Nephron progenitor cell (in vitro differentiated cells): ENCODE data around the gene HOXD11.

Source experiments
- DNase-seq: peaks from one replicate; pipeline ENCODE4 v3.0.0; 2021
- H3K27ac Mint-ChIP-seq: 2 replicates; pipeline ENCODE4 v1.8.0; 2021; ENCODE audit warnings: mild to moderate bottlenecking, moderate library complexity, mixed read lengths
- H3K27me3 Mint-ChIP-seq: 2 replicates; pipeline ENCODE4 v1.8.0; 2021; ENCODE audit warnings: mild to moderate bottlenecking, low read depth, mixed read lengths; ENCODE audit not compliant: poor library complexity
- H3K36me3 Mint-ChIP-seq: 2 replicates; pipeline ENCODE4 v1.8.0; 2021; ENCODE audit warnings: low read depth, mixed read lengths
- H3K4me1 Mint-ChIP-seq: 2 replicates; pipeline ENCODE4 v1.8.0; 2021; ENCODE audit warnings: mixed read lengths
- H3K4me3 Mint-ChIP-seq: 2 replicates; pipeline ENCODE4 v1.8.0; 2021; ENCODE audit warnings: mild to moderate bottlenecking, moderate library complexity, mixed read lengths
- H3K9me3 Mint-ChIP-seq: 2 replicates; pipeline ENCODE4 v1.8.0; 2021; ENCODE audit warnings: mild to moderate bottlenecking, moderate library complexity, mixed read lengths
- TF ChIP-seq, protein P1 (sequence below): fragments of 200-600 bp; sonication (generic); IDR thresholded peaks from 2 replicates; pipeline ENCODE4 v1.5.0; 2021; ENCODE audit warnings: antibody characterized with exemption

HOXD11 gene

DNA sequence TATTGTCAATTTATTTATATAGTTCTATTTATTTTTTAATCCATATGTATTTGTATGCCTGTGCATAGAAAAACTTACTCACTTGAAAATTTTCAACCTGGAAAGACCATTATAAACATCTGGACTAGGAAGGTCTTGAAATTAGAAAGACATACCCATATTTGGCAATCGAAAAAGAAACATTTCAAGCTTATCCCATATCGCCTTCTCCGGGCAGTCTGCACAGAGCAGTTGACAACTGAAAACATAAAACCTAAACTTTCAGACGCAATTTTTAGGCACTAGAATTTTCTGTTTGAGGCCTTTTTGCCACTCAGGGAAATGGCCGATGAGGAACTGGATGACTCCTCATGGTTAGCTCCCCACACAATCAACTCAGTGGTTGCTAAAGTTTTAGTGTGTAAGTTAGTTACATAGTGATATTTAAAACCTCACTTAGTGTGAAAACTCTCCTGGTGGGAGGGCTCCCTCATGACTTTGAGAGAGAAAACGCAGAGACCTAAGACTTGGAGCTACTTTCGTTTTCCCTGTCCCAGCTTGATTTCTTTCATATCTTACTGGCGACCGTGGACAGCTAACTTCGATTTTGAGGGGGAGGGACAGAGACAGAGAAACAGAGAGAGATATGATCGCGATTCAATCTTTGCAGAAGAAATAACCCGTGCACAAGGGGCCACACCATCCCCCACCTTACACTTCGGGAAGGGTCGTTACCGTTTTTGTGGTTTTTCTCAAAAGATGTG is 10.7 kb upstream of the HOXD11 start:
- Mint-ChIP-seq H3K27ac (no peak overlapping the region), H3K4me3 (peak overlapping the region; percentile 54), H3K9me3 (peaks cover 6% of the 10 kb centered on the region), H3K27me3 (peaks cover 95% of the 10 kb centered on the region), H3K36me3 (no peaks in the 10 kb centered on the region), H3K4me1 (peaks cover 48% of the 10 kb centered on the region)
- TF ChIP-seq, protein P1, sequence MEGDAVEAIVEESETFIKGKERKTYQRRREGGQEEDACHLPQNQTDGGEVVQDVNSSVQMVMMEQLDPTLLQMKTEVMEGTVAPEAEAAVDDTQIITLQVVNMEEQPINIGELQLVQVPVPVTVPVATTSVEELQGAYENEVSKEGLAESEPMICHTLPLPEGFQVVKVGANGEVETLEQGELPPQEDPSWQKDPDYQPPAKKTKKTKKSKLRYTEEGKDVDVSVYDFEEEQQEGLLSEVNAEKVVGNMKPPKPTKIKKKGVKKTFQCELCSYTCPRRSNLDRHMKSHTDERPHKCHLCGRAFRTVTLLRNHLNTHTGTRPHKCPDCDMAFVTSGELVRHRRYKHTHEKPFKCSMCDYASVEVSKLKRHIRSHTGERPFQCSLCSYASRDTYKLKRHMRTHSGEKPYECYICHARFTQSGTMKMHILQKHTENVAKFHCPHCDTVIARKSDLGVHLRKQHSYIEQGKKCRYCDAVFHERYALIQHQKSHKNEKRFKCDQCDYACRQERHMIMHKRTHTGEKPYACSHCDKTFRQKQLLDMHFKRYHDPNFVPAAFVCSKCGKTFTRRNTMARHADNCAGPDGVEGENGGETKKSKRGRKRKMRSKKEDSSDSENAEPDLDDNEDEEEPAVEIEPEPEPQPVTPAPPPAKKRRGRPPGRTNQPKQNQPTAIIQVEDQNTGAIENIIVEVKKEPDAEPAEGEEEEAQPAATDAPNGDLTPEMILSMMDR: no peak
- no peak for DNase-seq

DNA sequence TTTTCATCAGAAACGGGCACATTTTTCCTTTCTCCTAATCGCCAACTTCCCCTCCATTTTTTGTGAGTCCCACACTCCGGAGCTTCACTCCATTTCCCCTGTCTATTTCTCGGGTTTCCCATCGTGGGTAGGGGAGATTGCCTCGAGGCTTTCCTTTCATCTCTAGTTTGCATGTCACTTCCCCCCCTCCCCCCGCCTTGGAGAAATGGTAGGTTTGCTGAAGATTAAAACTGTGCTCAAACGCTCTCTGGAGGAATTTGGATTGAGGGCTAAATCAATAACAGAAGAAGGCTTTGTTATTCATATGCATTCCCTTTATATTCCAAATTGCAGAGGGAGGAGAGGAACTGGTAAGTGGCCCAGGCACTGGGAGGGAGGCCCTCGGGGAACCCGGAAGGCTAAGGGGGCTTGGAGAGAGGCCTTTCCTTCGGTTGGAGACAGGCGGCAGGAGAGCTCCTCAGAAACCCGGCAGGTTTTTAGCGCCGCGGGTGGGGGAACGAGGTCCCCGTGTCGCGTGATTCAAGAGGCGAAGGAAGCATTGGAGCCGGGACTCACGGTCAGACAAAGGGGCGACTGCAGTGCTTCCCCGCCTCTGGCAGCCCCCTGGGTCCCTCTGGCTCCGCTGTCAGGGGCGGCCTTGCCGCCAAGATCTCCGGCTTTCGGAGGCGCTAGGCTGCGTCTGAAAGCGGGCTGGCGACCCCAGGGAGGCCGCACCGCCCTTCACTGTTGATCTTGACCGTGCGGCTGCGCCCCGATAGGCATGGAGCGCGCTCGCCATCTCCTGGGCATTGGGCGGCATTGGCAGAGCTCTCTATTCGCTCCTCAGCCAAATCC is 9.9 kb upstream of the HOXD11 start:
- Mint-ChIP-seq H3K27me3 (peaks cover 95% of the 10 kb centered on the region), H3K9me3 (peaks cover 6% of the 10 kb centered on the region), H3K4me3 (peak overlapping the region; percentile 60), H3K36me3 (no peaks in the 10 kb centered on the region), H3K4me1 (peaks cover 48% of the 10 kb centered on the region), H3K27ac (no peak overlapping the region)
- DNase-seq: peak; percentile 84
- TF ChIP-seq, protein P1: peak; percentile 90

DNA sequence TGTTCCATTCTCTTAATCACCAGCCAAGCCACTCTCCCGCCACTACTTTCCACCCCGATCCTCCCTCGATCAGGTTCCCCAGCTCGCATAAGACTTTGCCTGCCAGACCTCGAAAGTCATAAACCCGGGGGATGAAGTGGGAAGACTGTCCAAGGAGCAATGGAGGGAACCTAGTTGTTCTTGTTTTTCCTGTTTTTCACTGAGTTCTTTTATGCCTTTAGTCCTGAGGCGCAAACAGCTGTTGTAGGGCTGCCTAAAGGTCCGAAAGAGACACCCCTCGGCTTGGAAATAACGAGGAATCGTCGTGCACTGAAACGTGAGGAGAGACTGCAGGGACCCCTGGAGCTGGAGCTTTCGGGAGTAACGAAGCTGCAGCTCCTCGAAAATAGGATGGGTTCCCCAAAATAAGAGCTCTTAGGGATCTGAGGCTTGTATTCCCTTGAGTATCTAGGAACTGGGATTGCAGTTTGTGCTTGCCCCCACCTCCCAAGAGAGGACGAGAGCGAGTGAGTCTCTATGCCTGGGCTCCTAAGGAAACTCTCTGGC is 9.2 kb upstream of the HOXD11 start:
- H3K27me3 Mint-ChIP-seq: peaks cover 100% of the 10 kb centered on the region
- peaks cover 49% of the 10 kb centered on the region for H3K4me1 Mint-ChIP-seq

DNA sequence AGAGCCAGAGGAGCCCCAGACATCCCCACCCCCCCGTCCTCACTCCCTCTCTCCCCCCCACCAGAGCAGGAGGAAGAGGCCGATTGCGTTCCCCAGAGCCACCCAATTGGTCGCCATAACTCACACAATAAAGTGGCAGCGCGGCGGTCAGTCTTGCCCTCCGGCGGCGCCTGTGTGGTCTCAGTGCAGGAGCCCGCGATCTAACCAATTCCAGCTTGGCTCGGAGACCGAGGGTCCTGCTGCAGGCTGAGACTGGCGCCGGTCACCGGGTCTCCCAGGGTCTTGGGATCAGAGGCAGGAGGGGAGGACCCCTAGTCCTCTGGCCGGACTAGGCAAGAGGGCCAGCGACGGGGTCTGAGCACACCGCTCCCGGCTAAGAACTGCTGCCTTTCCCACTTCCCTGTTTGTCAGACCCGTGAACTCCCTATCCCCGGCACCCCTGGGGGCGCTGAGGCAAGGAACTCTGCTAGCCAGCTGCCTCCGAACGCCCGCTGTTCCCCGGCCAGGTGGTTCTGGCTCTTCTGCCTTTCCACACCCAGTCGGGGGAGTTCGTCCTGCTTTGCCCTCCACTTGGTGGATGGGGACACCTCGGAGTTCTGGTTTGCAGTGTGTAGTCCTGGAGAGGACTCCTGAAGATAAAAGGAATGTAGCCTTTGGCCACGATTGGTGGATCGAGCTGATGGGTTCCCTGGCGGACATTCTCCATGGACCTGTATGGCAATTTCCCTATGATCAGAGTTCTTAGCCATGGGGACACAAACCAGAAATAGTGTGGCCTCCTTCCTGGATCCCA is 8.5 kb upstream of the HOXD11 start:
- Mint-ChIP-seq H3K4me1 (peaks cover 45% of the 10 kb centered on the region), H3K36me3 (no peaks in the 10 kb centered on the region), H3K27ac (no peak overlapping the region), H3K4me3 (peak overlapping the region; percentile 60), H3K9me3 (peaks cover 4% of the 10 kb centered on the region), H3K27me3 (peaks cover 100% of the 10 kb centered on the region)
- peak; percentile 70 for DNase-seq
- TF ChIP-seq, protein P1: no peak

More for the DNA sequence above, 9.2 kb upstream of the HOXD11 start:
- TF ChIP-seq, protein P1: peak; percentile 38
- Mint-ChIP-seq H3K36me3 (no peaks in the 10 kb centered on the region), H3K27ac (no peak overlapping the region), H3K9me3 (peaks cover 6% of the 10 kb centered on the region), H3K4me3 (peak overlapping the region; percentile 60)
- DNase-seq: no peak

DNA sequence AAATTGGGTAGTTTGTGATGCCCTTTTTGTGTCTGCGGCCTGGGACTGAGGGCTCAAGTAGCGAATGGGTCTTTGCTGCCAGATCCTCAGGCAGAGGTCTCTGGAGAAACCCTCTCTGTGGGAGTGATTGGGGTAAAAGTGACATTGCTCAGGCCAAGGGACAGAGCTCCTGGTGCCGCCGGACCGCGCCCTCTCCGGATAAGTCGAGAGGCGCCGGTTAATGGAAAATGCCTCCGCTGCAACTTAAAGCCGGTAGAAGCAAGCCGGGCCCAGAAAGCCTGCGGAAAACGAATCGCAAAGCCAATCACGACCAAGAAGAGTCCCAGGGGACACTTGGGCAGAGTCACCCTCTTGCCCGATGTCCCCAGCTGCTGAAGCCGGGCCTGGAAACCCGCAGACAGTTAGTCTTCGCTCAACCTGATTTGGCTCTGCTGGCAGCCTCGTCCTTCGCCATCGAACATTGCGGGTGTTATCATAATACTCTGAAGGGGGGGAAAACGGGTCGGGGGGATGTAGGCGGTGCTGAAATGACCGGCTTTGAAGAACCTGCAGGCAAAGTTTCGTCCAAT is 7.8 kb upstream of the HOXD11 start:
- no peak overlapping the region for H3K27ac Mint-ChIP-seq
- peaks cover 47% of the 10 kb centered on the region for H3K4me1 Mint-ChIP-seq
- H3K36me3 Mint-ChIP-seq: no peaks in the 10 kb centered on the region
- peak; percentile 17 for DNase-seq
- peak overlapping the region; percentile 60 for H3K4me3 Mint-ChIP-seq
- TF ChIP-seq, protein P1: no peak
- H3K9me3 Mint-ChIP-seq: no peaks in the 10 kb centered on the region
- peaks cover 100% of the 10 kb centered on the region for H3K27me3 Mint-ChIP-seq
